Testis (tissue), 2 donors: Measurements from ENCODE around the gene ATP11C.

Experiments
- POLR2A ChIP-seq: fragments of 450-650 bp; IDR thresholded peaks from one replicate; pipeline ENCODE4 v1.6.1; 2017; ENCODE audit warnings: antibody characterized with exemption, mild to moderate bottlenecking, moderate library complexity
- TF ChIP-seq, protein P1 (sequence below), 3 experiments: fragments of 450-650 bp in 2 of 3; fragments of 200-600 bp in 1 of 3; sonication (generic) in 1 of 3; IDR thresholded peaks; one replicate each; pipeline ENCODE4 v1.5.1; 2016 to 2019; ENCODE audit warnings: antibody characterized with exemption in 3 of 3, mild to moderate bottlenecking in 2 of 3, moderate library complexity in 1 of 3

DNA sequence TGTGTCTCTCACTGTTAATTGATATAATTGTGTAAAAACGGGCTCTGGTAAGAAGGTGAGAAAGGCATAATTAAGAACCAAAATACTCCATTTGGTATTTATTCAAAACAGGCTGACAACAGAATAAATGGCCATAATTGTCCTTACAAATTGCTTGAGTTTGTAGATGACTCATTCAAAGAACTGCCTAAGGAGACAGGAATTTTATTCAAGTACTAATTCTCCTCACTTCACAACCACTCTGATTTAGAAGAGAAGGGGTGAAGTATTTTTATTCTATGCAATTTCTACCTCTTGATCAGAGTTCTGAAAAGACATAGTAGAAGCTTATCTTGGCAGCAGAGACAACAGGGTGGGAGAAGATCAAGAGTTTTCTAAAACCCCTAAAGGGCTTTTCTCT, 43.1 kb downstream of the ATP11C start:
- TF ChIP-seq, protein P1, sequence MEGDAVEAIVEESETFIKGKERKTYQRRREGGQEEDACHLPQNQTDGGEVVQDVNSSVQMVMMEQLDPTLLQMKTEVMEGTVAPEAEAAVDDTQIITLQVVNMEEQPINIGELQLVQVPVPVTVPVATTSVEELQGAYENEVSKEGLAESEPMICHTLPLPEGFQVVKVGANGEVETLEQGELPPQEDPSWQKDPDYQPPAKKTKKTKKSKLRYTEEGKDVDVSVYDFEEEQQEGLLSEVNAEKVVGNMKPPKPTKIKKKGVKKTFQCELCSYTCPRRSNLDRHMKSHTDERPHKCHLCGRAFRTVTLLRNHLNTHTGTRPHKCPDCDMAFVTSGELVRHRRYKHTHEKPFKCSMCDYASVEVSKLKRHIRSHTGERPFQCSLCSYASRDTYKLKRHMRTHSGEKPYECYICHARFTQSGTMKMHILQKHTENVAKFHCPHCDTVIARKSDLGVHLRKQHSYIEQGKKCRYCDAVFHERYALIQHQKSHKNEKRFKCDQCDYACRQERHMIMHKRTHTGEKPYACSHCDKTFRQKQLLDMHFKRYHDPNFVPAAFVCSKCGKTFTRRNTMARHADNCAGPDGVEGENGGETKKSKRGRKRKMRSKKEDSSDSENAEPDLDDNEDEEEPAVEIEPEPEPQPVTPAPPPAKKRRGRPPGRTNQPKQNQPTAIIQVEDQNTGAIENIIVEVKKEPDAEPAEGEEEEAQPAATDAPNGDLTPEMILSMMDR (IDR thresholded peaks at IDR 0.05): no peak
- TF ChIP-seq POLR2A: no peak
